GM12878 (cell line): ENCODE results near the gene DENND6A. TPM values are rescaled to one million over a fixed set of nuclear protein-coding genes. Genes with fewer than 3 reads are reported as not detected.

Experiments used
- ATAC-seq: fragments of 200-7000 bp; cut with Tn5 transposase; 3 replicates; pipeline ENCODE4 v1.9.1; 2020; ENCODE audit warnings: mild to moderate bottlenecking, moderate library complexity
- BruUV-seq: library from RNA; stranded (reverse); fragments of 400-500 nt; replicated peaks from 2 replicates; lab custom pipeline; 2021; lab: Mats Ljungman, UMichigan
- CTCF ChIA-PET: fragments of 300-600 bp; sonication (Branson Sonifier 250); formaldehyde crosslinking; extraction: SDS; loops from one replicate; lab custom pipeline; 2021; ENCODE audit warnings: inconsistent platforms; lab: Yijun Ruan, JAX
- POLR2A ChIA-PET: fragments of 350-600 bp; formaldehyde crosslinking; extraction: SDS; loops from one replicate; lab custom pipeline; 2021; ENCODE audit warnings: inconsistent platforms; lab: Charles Lee
- RAD21 ChIA-PET: fragments of 300-600 bp; sonication (Branson Sonifier 250); formaldehyde crosslinking; loops from one replicate; lab custom pipeline; 2023; ENCODE audit warnings: antibody characterized with exemption; ENCODE audit not compliant: unreplicated experiment; lab: Charles Lee
- SMC1A ChIA-PET: fragments of 300-600 bp; sonication (Branson Sonifier 250); formaldehyde crosslinking; loops from one replicate; lab custom pipeline; 2023; ENCODE audit not compliant: unreplicated experiment, uncharacterized antibody; lab: Charles Lee
- DNase-seq: peaks from one replicate; pipeline ENCODE4 v3.0.0-alpha.2; 2011; ENCODE audit warnings: low read depth, low spot score
- FAIRE-seq: peaks from 3 replicates; lab custom pipeline; 2011; peaks lifted over from hg19 to GRCh38; lab: Jason Lieb, UNC
- H2AFZ ChIP-seq: 2 replicates; pipeline ENCODE4 v1.6.0; 2011; ENCODE audit warnings: low read depth, low read length, control low read depth; ENCODE audit not compliant: control insufficient read depth
- H3K27ac ChIP-seq: 2 replicates; pipeline ENCODE4 v1.5.1; 2011; ENCODE audit warnings: control low read depth; ENCODE audit not compliant: control insufficient read depth, insufficient read depth
- H3K27me3 ChIP-seq, 2 experiments: replicated peaks in 1 of 2; 2 replicates each; pipeline versions ENCODE4 v1.6.0 to v1.6.1; 2011; ENCODE audit warnings: low read length in 1 of 2; ENCODE audit not compliant: control insufficient read depth in 2 of 2, insufficient read depth in 2 of 2
- H3K36me3 ChIP-seq, 2 experiments: 2 replicates each; pipeline ENCODE4 v1.5.1; 2011; ENCODE audit warnings: low read length in 1 of 2; ENCODE audit not compliant: control insufficient read depth in 2 of 2, insufficient read depth in 2 of 2
- H3K4me1 ChIP-seq: 2 replicates; pipeline ENCODE4 v1.6.1; 2011; ENCODE audit warnings: mild to moderate bottlenecking, low read length, moderate library complexity, mixed read lengths; ENCODE audit not compliant: control insufficient read depth, insufficient read depth
- H3K4me2 ChIP-seq: 2 replicates; pipeline ENCODE4 v1.6.0; 2011; ENCODE audit warnings: control low read depth; ENCODE audit not compliant: control insufficient read depth, insufficient read depth
- H3K4me3 ChIP-seq: fragments of 200-600 bp; sonication (generic); 2 replicates; pipeline ENCODE4 v1.5.1; 2016
- H3K79me2 ChIP-seq: 2 replicates; pipeline ENCODE4 v1.6.0; 2011; ENCODE audit warnings: low read length; ENCODE audit not compliant: control insufficient read depth, insufficient read depth
- H3K9ac ChIP-seq: 2 replicates; pipeline ENCODE4 v1.8.0; 2011; ENCODE audit warnings: low read length, control low read depth, mixed read lengths; ENCODE audit not compliant: control insufficient read depth, insufficient read depth
- H3K9me3 ChIP-seq: replicated peaks from 3 replicates; pipeline ENCODE4 v1.5.1; 2011; ENCODE audit warnings: mild to moderate bottlenecking, low read length; ENCODE audit not compliant: control insufficient read depth, insufficient read depth
- H4K20me1 ChIP-seq: 2 replicates; pipeline ENCODE4 v1.6.0; 2011; ENCODE audit not compliant: control insufficient read depth, insufficient read depth
- DPF2 ChIP-seq: fragments of 450-650 bp; IDR thresholded peaks from 2 replicates; pipeline ENCODE4 v1.6.1; 2017; ENCODE audit warnings: mild to moderate bottlenecking
- IKZF1 ChIP-seq: fragments of 450-650 bp; conservative IDR thresholded peaks from 2 replicates; pipeline ENCODE4 v1.6.1; 2017; ENCODE audit warnings: antibody characterized with exemption, mild to moderate bottlenecking
- IKZF2 ChIP-seq, 2 experiments: fragments of 450-650 bp; IDR thresholded peaks; 2 replicates each; pipeline ENCODE4 v1.6.1; 2017; ENCODE audit warnings: mild to moderate bottlenecking in 2 of 2, moderate library complexity in 2 of 2
- MTA2 ChIP-seq: fragments of 450-650 bp; IDR thresholded peaks from 2 replicates; pipeline ENCODE4 v1.6.1; 2016; ENCODE audit warnings: low read depth, mild to moderate bottlenecking, moderate library complexity
- RAD21 ChIP-seq: IDR thresholded peaks from 2 replicates; pipeline ENCODE4 v1.6.1; 2011; ENCODE audit warnings: mild to moderate bottlenecking, low read depth, low read length, moderate library complexity; ENCODE audit not compliant: insufficient read depth
- RUNX3 ChIP-seq: IDR thresholded peaks from 2 replicates; pipeline ENCODE4 v1.6.1; 2012; ENCODE audit warnings: low read length, inconsistent platforms
- SP1 ChIP-seq: IDR thresholded peaks from one replicate; pipeline ENCODE4 v1.6.1; 2011; ENCODE audit warnings: low read depth, low read length
- SUPT20H ChIP-seq: IDR thresholded peaks from 2 replicates; pipeline ENCODE4 v1.6.1; 2011; ENCODE audit warnings: low read depth, mild to moderate bottlenecking, low read length, moderate library complexity, borderline replicate concordance; ENCODE audit not compliant: control insufficient read depth
- TCF3 ChIP-seq: IDR thresholded peaks from 2 replicates; pipeline ENCODE4 v1.6.1; 2012; ENCODE audit warnings: low read depth, mild to moderate bottlenecking, low read length, borderline replicate concordance; ENCODE audit not compliant: insufficient read depth
- ZNF207 ChIP-seq: fragments of 450-650 bp; IDR thresholded peaks from 2 replicates; pipeline ENCODE4 v1.6.1; 2014; ENCODE audit warnings: antibody characterized with exemption, mild to moderate bottlenecking, borderline replicate concordance
- ZNF217 ChIP-seq: fragments of 450-650 bp; IDR thresholded peaks from 2 replicates; pipeline ENCODE4 v1.6.1; 2017; ENCODE audit warnings: antibody characterized with exemption, mild to moderate bottlenecking
- WGBS: methylation state at CpG from one replicate; pipeline ENCODE4 v1.1.6; 2016; ENCODE audit warnings: low lambda C conversion rate; ENCODE audit not compliant: insufficient replicate concordance, insufficient coverage; ENCODE audit errors: missing lambda C conversion rate; 5-methylcytosine and 5-hydroxymethylcytosine counted together
- in situ Hi-C: fragments of 300-500 bp; cut with MboI; formaldehyde crosslinking; loops from 9 replicates; pipeline ENCODE4 v1.14.3; 2018; ENCODE audit warnings: mixed read lengths
- intact Hi-C: fragments of 100-400 bp; cut with micrococcal nuclease; formaldehyde crosslinking; loops from one replicate; pipeline ENCODE4 v1.14.2; 2022; ENCODE audit not compliant: unreplicated experiment
- polyA plus RNA-seq, 11 experiments: library from polyadenylated mRNA; depleted of rRNA in 4 of 11; unstranded in 6 of 11; stranded (reverse) in 5 of 11; fragments of >200 nt; fragmentation: Nextera tagmentation in 4 of 11; fragmentation: Illumina TruSeq in 1 of 11; extraction: Ambion mirVana in 4 of 11; extraction: Trizol in 1 of 11; gene quantifications; 1 replicate in 1 of 11; 2 replicates in 10 of 11; pipeline versions ENCODE4 v1.2.1 to v1.2.3, GENCODE V29; 2011 to 2016; ENCODE audit warnings: inconsistent platforms in 2 of 11, missing spikeins in 2 of 11, low read depth in 1 of 11
- total RNA-seq, 4 experiments: library from RNA; depleted of rRNA in 3 of 4; stranded (reverse); fragments of >200 nt in 3 of 4; fragmentation: Illumina TruSeq in 1 of 4; extraction: Trizol in 1 of 4; gene quantifications; 2 replicates each; pipeline versions ENCODE4 v1.2.1 to v1.2.3, GENCODE V29; 2013 to 2021

The DENND6A gene
- total and polyA plus RNA-seq, 10 of the 15 experiments (the other 5 are each of a cell fraction or from before 2014, with no cell fraction given): 1.8 to 15.3 (median 10.3) TPM

GRCh38 chr3:57682284-57682683, 10.6 kb downstream of the DENND6A start (continued):
- no peak for TF ChIP-seq TCF3
- no peak for TF ChIP-seq SUPT20H

GRCh38 chr3:57681691-57682090, 11.2 kb downstream of the DENND6A start:
- H3K4me1 ChIP-seq: peaks cover 2% of the 10 kb centered on the region; the same call in 1 of the 2 replicates
- RAD21 ChIA-PET: interaction anchor here (0.6 to 1.5 kb wide), 3 partner anchors 10 to 326 kb away, joined by 3 to 7 read pairs (median 6); no protein-coding TSS in a partner anchor
- DNase-seq: no peak
- TF ChIP-seq ZNF207 (no peak), RAD21 (no peak), DPF2 (0 out of 2 replicates have a peak, but pooled peaks have one; percentile 22), SP1 (no peak), ZNF217 (peak; percentile 33; the same call in 1 of the 2 replicates), MTA2 (peak; percentile 74), IKZF1 (peak; percentile 58; the same call in 1 of the 2 replicates), RUNX3 (peak; percentile 45), IKZF2 (IDR thresholded peaks at IDR 0.05) (peak; percentile 53 to 59; a peak in 2 of 4 replicates)
- TF ChIP-seq, all 136 proteins: peak for 6
- FAIRE-seq (no peak), ATAC-seq (no peak; the same call in 2 of the 3 replicates)
- SMC1A ChIA-PET: interaction anchor here (0.6 to 1.8 kb wide), 5 partner anchors 9 to 184 kb away, joined by 3 to 9 read pairs (median 4); no protein-coding TSS in a partner anchor
- Histone ChIP-seq H2AFZ (no peak overlapping the region), H3K9me3 (no peaks in the 10 kb centered on the region), H3K27ac (no peak overlapping the region), H3K79me2 (peaks cover 9% of the 10 kb centered on the region), H4K20me1 (no peaks in the 10 kb centered on the region), H3K4me2 (no peak overlapping the region), H3K27me3 (no peaks in the 10 kb centered on the region), H3K9ac (no peak overlapping the region), H3K4me3 (no peak overlapping the region), H3K36me3 (no peaks in the 10 kb centered on the region; a peak in 2 of 4 replicates)
- in situ Hi-C loops: no loop called here
- POLR2A ChIA-PET: interaction anchor here (0.7 to 0.8 kb wide), 5 partner anchors 9 to 206 kb away, joined by 3 to 7 read pairs (median 4); no protein-coding TSS in a partner anchor
- intact Hi-C loops: no loop called here
- WGBS: 96% methylated on average over 1 of the region's 1 CpG
- no TSS peak for BruUV-seq
- CTCF ChIA-PET: interaction anchor here (0.8 to 1.3 kb wide), 3 partner anchors 10 to 145 kb away, joined by 3 to 4 read pairs (median 3); no protein-coding TSS in a partner anchor
